ENCODE data around the gene PADI1.

DNA sequence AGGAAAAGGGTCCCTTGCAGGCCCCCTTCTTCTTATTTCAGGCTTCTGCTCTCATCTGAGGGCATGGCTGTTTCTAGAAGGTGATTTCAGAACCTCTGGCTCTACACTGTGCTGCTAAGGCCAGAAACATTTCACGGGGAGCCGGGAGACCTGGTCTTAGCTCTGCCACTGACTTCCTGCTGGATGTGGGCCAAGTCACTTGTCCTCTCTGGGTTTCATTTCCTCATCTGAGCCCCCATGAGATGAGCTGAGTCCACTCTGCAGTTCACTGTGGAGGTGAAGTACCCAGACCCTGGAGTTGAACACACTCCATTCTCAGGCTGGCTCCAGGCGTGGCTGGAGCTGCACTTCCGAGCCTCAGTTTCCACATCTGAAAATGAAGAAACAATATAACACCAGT, 2.1 kb downstream of the PADI1 start:
- TF ChIP-seq, protein P1, sequence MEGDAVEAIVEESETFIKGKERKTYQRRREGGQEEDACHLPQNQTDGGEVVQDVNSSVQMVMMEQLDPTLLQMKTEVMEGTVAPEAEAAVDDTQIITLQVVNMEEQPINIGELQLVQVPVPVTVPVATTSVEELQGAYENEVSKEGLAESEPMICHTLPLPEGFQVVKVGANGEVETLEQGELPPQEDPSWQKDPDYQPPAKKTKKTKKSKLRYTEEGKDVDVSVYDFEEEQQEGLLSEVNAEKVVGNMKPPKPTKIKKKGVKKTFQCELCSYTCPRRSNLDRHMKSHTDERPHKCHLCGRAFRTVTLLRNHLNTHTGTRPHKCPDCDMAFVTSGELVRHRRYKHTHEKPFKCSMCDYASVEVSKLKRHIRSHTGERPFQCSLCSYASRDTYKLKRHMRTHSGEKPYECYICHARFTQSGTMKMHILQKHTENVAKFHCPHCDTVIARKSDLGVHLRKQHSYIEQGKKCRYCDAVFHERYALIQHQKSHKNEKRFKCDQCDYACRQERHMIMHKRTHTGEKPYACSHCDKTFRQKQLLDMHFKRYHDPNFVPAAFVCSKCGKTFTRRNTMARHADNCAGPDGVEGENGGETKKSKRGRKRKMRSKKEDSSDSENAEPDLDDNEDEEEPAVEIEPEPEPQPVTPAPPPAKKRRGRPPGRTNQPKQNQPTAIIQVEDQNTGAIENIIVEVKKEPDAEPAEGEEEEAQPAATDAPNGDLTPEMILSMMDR (IDR thresholded peaks at IDR 0.05): no peak
- TF ChIP-seq POLR2AphosphoS5 (IDR thresholded peaks at IDR 0.05) (no peak), EP300 (IDR thresholded peaks at IDR 0.05) (no peak)
